ENCODE measurements around the gene NDUFB10. TPM values are rescaled to one million over a fixed set of nuclear protein-coding genes. Genes with fewer than 3 reads are reported as not detected.

The NDUFB10 gene
- polyA plus RNA-seq, 1 donor from 2014 or later = 217 TPM

DNA sequence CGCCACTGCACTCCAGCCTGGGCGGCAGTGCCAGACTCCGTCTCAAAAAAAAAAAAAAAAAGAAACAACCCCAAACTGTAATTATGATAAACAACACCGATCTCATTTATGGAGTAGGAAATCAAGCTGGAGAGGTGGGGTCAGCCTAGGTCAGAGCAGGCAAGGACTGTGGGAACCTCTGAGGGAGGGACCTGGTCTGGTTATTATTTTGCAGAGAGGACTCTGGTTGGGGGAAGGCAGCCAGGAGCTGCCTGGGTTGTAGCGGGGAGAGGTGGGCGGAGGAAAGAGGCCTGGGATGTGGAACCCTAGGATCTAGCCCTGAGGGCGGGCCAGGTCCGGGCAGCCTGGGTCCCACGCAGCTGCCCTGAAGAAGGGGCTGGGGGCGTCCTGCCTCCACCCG, 30.2 kb upstream of the NDUFB10 start (continued):
- no peak for TF ChIP-seq RAD21 (conservative IDR thresholded peaks at IDR 0.05)

DNA sequence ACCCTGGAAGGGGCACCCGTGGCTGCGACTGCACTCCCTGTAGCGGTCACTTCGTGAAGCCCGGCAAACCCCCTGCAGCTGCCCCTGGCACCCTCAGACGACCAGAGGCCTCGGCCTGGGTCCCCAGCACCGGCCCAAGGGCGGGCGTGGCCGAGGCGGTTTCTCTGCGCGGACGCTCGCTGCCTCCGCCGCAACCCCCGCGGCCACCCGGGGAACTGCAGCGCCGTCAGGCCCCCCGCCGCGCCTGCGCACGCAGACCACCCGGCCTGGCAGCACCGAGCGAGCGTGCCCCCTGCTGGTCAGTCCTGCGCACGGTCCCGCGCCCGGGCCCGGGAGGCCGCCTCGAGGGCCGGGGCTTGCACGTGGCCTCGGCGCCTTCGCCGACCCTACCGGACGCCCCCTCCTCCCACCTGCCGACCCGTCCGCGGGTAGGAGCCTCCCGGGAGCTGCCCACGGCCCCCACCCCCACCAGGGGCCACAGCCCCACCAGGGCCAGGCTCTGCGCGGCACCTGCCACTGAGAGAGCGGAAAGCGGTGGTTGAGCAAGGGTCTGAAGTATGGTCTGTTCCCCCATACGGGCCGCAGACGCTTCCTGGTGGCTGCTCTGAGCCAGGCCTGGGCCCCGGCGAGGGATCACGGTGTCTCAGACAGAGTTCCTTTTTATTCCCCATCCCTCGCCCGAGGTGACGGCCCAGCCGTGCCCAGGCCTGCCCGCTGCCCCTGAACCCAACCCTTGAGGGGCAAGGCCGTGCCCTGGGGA, 29.6 kb upstream of the NDUFB10 start:
- no peak overlapping the region for H2AFZ ChIP-seq (ENCODE audit: low read depth, low read length)
- peak overlapping the region; percentile 38 for H3K9ac ChIP-seq (ENCODE audit: low read length)
- no peaks in the 10 kb centered on the region for H3K27me3 ChIP-seq (ENCODE audit: insufficient read depth, low read depth, low read length)
- no peak overlapping the region for H3K27ac ChIP-seq (ENCODE audit: low read length)
- TF ChIP-seq SMC3 (conservative IDR thresholded peaks at IDR 0.05; ENCODE audit: poor library complexity) (peak; percentile 84), TAF1 (IDR thresholded peaks at IDR 0.05; ENCODE audit: low read depth) (no peak), RAD21 (conservative IDR thresholded peaks at IDR 0.05) (peak; percentile 73), POLR2AphosphoS5 (IDR thresholded peaks at IDR 0.05) (no peak), EZH2 (IDR thresholded peaks at IDR 0.05; ENCODE audit: borderline replicate concordance, insufficient read depth, low read length, poor library complexity, severe bottlenecking) (no peak), MXI1 (conservative IDR thresholded peaks at IDR 0.05; ENCODE audit: poor library complexity, severe bottlenecking) (peak; percentile 28), EP300 (conservative IDR thresholded peaks at IDR 0.05; ENCODE audit: poor library complexity, severe bottlenecking) (no peak)
- TF ChIP-seq, protein P1, sequence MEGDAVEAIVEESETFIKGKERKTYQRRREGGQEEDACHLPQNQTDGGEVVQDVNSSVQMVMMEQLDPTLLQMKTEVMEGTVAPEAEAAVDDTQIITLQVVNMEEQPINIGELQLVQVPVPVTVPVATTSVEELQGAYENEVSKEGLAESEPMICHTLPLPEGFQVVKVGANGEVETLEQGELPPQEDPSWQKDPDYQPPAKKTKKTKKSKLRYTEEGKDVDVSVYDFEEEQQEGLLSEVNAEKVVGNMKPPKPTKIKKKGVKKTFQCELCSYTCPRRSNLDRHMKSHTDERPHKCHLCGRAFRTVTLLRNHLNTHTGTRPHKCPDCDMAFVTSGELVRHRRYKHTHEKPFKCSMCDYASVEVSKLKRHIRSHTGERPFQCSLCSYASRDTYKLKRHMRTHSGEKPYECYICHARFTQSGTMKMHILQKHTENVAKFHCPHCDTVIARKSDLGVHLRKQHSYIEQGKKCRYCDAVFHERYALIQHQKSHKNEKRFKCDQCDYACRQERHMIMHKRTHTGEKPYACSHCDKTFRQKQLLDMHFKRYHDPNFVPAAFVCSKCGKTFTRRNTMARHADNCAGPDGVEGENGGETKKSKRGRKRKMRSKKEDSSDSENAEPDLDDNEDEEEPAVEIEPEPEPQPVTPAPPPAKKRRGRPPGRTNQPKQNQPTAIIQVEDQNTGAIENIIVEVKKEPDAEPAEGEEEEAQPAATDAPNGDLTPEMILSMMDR (IDR thresholded peaks at IDR 0.05; ENCODE audit: poor library complexity, severe bottlenecking) = peak; percentile 95
- TF ChIP-seq, protein P2, sequence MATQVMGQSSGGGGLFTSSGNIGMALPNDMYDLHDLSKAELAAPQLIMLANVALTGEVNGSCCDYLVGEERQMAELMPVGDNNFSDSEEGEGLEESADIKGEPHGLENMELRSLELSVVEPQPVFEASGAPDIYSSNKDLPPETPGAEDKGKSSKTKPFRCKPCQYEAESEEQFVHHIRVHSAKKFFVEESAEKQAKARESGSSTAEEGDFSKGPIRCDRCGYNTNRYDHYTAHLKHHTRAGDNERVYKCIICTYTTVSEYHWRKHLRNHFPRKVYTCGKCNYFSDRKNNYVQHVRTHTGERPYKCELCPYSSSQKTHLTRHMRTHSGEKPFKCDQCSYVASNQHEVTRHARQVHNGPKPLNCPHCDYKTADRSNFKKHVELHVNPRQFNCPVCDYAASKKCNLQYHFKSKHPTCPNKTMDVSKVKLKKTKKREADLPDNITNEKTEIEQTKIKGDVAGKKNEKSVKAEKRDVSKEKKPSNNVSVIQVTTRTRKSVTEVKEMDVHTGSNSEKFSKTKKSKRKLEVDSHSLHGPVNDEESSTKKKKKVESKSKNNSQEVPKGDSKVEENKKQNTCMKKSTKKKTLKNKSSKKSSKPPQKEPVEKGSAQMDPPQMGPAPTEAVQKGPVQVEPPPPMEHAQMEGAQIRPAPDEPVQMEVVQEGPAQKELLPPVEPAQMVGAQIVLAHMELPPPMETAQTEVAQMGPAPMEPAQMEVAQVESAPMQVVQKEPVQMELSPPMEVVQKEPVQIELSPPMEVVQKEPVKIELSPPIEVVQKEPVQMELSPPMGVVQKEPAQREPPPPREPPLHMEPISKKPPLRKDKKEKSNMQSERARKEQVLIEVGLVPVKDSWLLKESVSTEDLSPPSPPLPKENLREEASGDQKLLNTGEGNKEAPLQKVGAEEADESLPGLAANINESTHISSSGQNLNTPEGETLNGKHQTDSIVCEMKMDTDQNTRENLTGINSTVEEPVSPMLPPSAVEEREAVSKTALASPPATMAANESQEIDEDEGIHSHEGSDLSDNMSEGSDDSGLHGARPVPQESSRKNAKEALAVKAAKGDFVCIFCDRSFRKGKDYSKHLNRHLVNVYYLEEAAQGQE (IDR thresholded peaks at IDR 0.05; ENCODE audit: borderline replicate concordance) = no peak
- H3K9me3 ChIP-seq (ENCODE audit: low read length) = no peaks in the 10 kb centered on the region
- no peaks in the 10 kb centered on the region for H3K9me2 ChIP-seq (ENCODE audit: insufficient read depth, low read length)
- H3F3A ChIP-seq (ENCODE audit: insufficient read depth, low read length, poor library complexity, severe bottlenecking) = no peaks in the 10 kb centered on the region
- H3K79me2 ChIP-seq (replicated peaks; ENCODE audit: insufficient read depth, low read length) = no peaks in the 10 kb centered on the region
- H4K20me1 ChIP-seq (ENCODE audit: insufficient read depth) = no peaks in the 10 kb centered on the region
- H3K36me3 ChIP-seq (ENCODE audit: insufficient read depth, low read length) = no peaks in the 10 kb centered on the region
- peak overlapping the region; percentile 56 for H3K4me3 ChIP-seq (ENCODE audit: low read length)
- no peak overlapping the region for H3K4me2 ChIP-seq (ENCODE audit: low read length)

DNA sequence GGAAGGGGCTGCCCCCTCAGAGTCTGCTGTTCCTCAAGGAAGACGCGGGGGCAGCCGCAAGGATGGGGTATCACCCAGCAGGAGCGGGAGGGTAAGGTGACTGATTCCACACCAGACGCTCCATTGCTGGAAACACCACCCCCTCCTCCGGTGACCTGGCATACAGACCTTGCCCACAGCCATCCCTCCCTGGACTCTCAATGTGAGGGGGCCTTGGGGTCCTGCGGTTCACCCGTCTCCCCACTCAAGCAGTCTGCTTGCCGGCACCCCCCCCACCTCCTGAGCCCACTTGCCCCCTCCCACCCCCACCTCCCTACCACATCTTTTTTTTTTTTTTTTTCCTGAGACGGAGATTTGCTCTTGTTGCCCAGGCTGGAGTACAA, 29.0 kb upstream of the NDUFB10 start:
- Histone ChIP-seq H2AFZ (ENCODE audit: low read depth, low read length) (no peak overlapping the region), H3K9me2 (ENCODE audit: insufficient read depth, low read length) (no peaks in the 10 kb centered on the region), H4K20me1 (ENCODE audit: insufficient read depth) (no peaks in the 10 kb centered on the region), H3K4me2 (ENCODE audit: low read length) (no peak overlapping the region), H3K79me2 (replicated peaks; ENCODE audit: insufficient read depth, low read length) (no peaks in the 10 kb centered on the region), H3K36me3 (ENCODE audit: insufficient read depth, low read length) (no peaks in the 10 kb centered on the region), H3K27ac (ENCODE audit: low read length) (no peak overlapping the region), H3K4me3 (ENCODE audit: low read length) (no peak overlapping the region), H3K9me3 (ENCODE audit: low read length) (no peaks in the 10 kb centered on the region), H3K9ac (ENCODE audit: low read length) (no peak overlapping the region), H3F3A (ENCODE audit: insufficient read depth, low read length, poor library complexity, severe bottlenecking) (no peaks in the 10 kb centered on the region), H3K27me3 (ENCODE audit: insufficient read depth, low read depth, low read length) (no peaks in the 10 kb centered on the region)
- TF ChIP-seq EP300 (conservative IDR thresholded peaks at IDR 0.05; ENCODE audit: poor library complexity, severe bottlenecking) = no peak
